K562 (cell line): ENCODE results near the gene MYO18A. TPM values are rescaled to one million over a fixed set of nuclear protein-coding genes. Genes with fewer than 3 reads are reported as not detected.

Experiments
- ATAC-seq: fragments of 200-7000 bp; cut with Tn5 transposase; 3 replicates; pipeline ENCODE4 v1.9.1; 2020; ENCODE audit warnings: moderate library complexity
- BruUV-seq: library from RNA; stranded (reverse); fragments of 400-500 nt; replicated peaks from 2 replicates; lab custom pipeline; 2021; lab: Mats Ljungman, UMichigan
- CTCF ChIA-PET: fragments of 300-600 bp; formaldehyde crosslinking; extraction: SDS; loops from one replicate; lab custom pipeline; 2021; ENCODE audit warnings: low intra/inter-chr PET ratio; lab: Yijun Ruan, JAX
- POLR2A ChIA-PET: fragments of 300-600, 350-650 bp; sonication (Branson Sonifier 250); formaldehyde crosslinking; extraction: SDS; loops from one replicate; lab custom pipeline; 2021; ENCODE audit warnings: antibody characterized with exemption, inconsistent platforms; lab: Yijun Ruan, JAX
- DNase-seq, 4 experiments: peaks; one replicate each; pipeline versions ENCODE4 v3.0.0 to v3.0.0-alpha.2; 2011 to 2018; ENCODE audit warnings: low spot score in 3 of 4, mixed read lengths in 3 of 4; ENCODE audit errors: extremely low read depth in 1 of 4
- FAIRE-seq: peaks from 2 replicates; lab custom pipeline; 2011; peaks lifted over from hg19 to GRCh38; lab: Jason Lieb, UNC
- H2AFZ ChIP-seq: 2 replicates; pipeline ENCODE4 v1.6.0; 2011; ENCODE audit warnings: low read depth, low read length, control low read depth, inconsistent platforms
- H3K27ac ChIP-seq: fragments of 200-600 bp; 3 replicates; pipeline ENCODE4 v1.8.0; 2011; ENCODE audit warnings: low read depth, mild to moderate bottlenecking, control low read depth, inconsistent platforms, low read length, moderate library complexity, mixed read lengths; ENCODE audit errors: extremely low read depth
- H3K27me3 ChIP-seq, 2 experiments: fragments of 300-600 bp in 1 of 2; 2 replicates in 1 of 2; 3 replicates in 1 of 2; pipeline versions ENCODE4 v1.6.0 to v1.8.0; 2011; ENCODE audit warnings: inconsistent platforms in 2 of 2, low read length in 2 of 2, mild to moderate bottlenecking in 1 of 2, mixed read lengths in 1 of 2, moderate library complexity in 1 of 2; ENCODE audit not compliant: control insufficient read depth in 2 of 2, insufficient read depth in 2 of 2
- H3K36me3 ChIP-seq: fragments of 300-600 bp; 3 replicates; pipeline ENCODE4 v1.8.0; 2011; ENCODE audit warnings: mild to moderate bottlenecking, low read length, inconsistent platforms; ENCODE audit not compliant: control insufficient read depth, insufficient read depth
- H3K4me1 ChIP-seq, 2 experiments: fragments of 200-600 bp in 1 of 2; replicated peaks in 1 of 2; 2 replicates in 1 of 2; 3 replicates in 1 of 2; pipeline versions ENCODE4 v1.5.1 to v1.8.0; 2011; ENCODE audit warnings: inconsistent platforms in 2 of 2, low read length in 2 of 2, mild to moderate bottlenecking in 1 of 2, mixed read lengths in 1 of 2, moderate library complexity in 1 of 2; ENCODE audit not compliant: control insufficient read depth in 2 of 2, insufficient read depth in 2 of 2
- H3K4me2 ChIP-seq: 2 replicates; pipeline ENCODE4 v1.6.1; 2011; ENCODE audit warnings: low read length, control low read depth, inconsistent platforms, mixed read lengths; ENCODE audit not compliant: insufficient read depth
- H3K4me3 ChIP-seq: fragments of 200-600 bp; sonication (generic), shearing (Covaris generic); 2 replicates; pipeline ENCODE4 v1.5.1; 2016; ENCODE audit warnings: control low read depth, inconsistent platforms
- H3K79me2 ChIP-seq: fragments of 200-600 bp; 3 replicates; pipeline ENCODE4 v1.8.0; 2011; ENCODE audit warnings: low read length, inconsistent platforms; ENCODE audit not compliant: control insufficient read depth, insufficient read depth
- H3K9ac ChIP-seq, 2 experiments: 2 replicates each; pipeline versions ENCODE4 v1.6.0 to v1.6.1; 2011; ENCODE audit warnings: low read depth in 2 of 2, low read length in 2 of 2, control low read depth in 1 of 2, inconsistent platforms in 1 of 2, mild to moderate bottlenecking in 1 of 2, mixed read lengths in 1 of 2; ENCODE audit not compliant: insufficient read depth in 1 of 2
- H3K9me1 ChIP-seq: one replicate; pipeline ENCODE4 v1.6.0; 2011; ENCODE audit warnings: inconsistent platforms, mild to moderate bottlenecking, low read length, moderate library complexity; ENCODE audit not compliant: control insufficient read depth, insufficient read depth
- H3K9me3 ChIP-seq: replicated peaks from 2 replicates; pipeline ENCODE4 v1.5.1; 2011; ENCODE audit warnings: low read depth, low read length, inconsistent platforms; ENCODE audit not compliant: control insufficient read depth, insufficient read depth
- H4K20me1 ChIP-seq: replicated peaks from 2 replicates; pipeline ENCODE4 v1.6.1; 2011; ENCODE audit warnings: low read length, inconsistent platforms, mixed read lengths; ENCODE audit not compliant: control insufficient read depth, insufficient read depth
- IRF9 ChIP-seq: fragments of 450-650 bp; IDR thresholded peaks from 2 replicates; pipeline ENCODE4 v1.6.1; 2016; ENCODE audit warnings: missing biosample characterization, missing genetic modification characterization
- PML ChIP-seq: IDR thresholded peaks from 2 replicates; pipeline ENCODE4 v1.6.1; 2012; ENCODE audit warnings: low read length, inconsistent platforms
- POLR2H ChIP-seq: IDR thresholded peaks from 2 replicates; pipeline ENCODE4 v1.6.1; 2016; ENCODE audit warnings: missing genetic modification characterization, low read depth, mild to moderate bottlenecking, control low read depth, missing compliant biosample characterization, moderate library complexity
- RFX1 ChIP-seq: fragments of 450-650 bp; IDR thresholded peaks from 2 replicates; pipeline ENCODE4 v1.6.1; 2016; ENCODE audit warnings: mild to moderate bottlenecking, moderate library complexity
- ZMIZ1 ChIP-seq, 2 experiments: fragments of 150-350 bp in 1 of 2; IDR thresholded peaks; 2 replicates each; pipeline ENCODE4 v1.6.1; 2012 to 2016; ENCODE audit warnings: low read depth in 2 of 2, low read length in 2 of 2, mild to moderate bottlenecking in 1 of 2, moderate library complexity in 1 of 2
- WGBS: fragments of 100-300 bp; shearing (Covaris generic); methylation state at CpG from one replicate; pipeline ENCODE4 v1.1.6; 2016; ENCODE audit warnings: low coverage, mixed read lengths; ENCODE audit not compliant: insufficient coverage; ENCODE audit errors: missing lambda C conversion rate; 5-methylcytosine and 5-hydroxymethylcytosine counted together
- in situ Hi-C: fragments of 300-500 bp; cut with MboI; formaldehyde crosslinking; loops from 4 replicates; pipeline ENCODE4 v1.15.0; 2018; ENCODE audit warnings: inconsistent platforms, mixed read lengths
- intact Hi-C: fragments of 100-400 bp; cut with micrococcal nuclease; formaldehyde crosslinking; loops from 2 replicates; pipeline ENCODE4 v1.14.2; 2022
- polyA plus RNA-seq, 8 experiments: library from polyadenylated mRNA; depleted of rRNA in 4 of 8; stranded (reverse) in 5 of 8; unstranded in 3 of 8; fragments of >200 nt; fragmentation: Nextera tagmentation in 2 of 8; fragmentation: Illumina TruSeq in 1 of 8; extraction: Ambion mirVana in 2 of 8; extraction: Trizol in 1 of 8; gene quantifications; 2 replicates each; pipeline versions ENCODE4 v1.2.1 to v1.2.3, GENCODE V29; 2011 to 2014; ENCODE audit warnings: inconsistent platforms in 1 of 8, missing spikeins in 1 of 8
- total RNA-seq, 7 experiments: library from RNA; depleted of rRNA in 6 of 7; stranded (reverse); fragments of >200 nt in 6 of 7; fragmentation: Illumina TruSeq in 2 of 7; extraction: Trizol in 2 of 7; gene quantifications; 2 replicates each; pipeline versions ENCODE4 v1.2.1 to v1.2.3, GENCODE V29; 2011 to 2021; ENCODE audit warnings: low replicate concordance in 1 of 7
- TF ChIP-seq, protein P1 (sequence below): fragments of 250-450 bp; sonication (Bioruptor Pico); IDR thresholded peaks from 2 replicates; pipeline ENCODE4 v1.4.0; 2020; ENCODE audit warnings: borderline replicate concordance

The MYO18A gene
- total and polyA plus RNA-seq, 9 of the 15 experiments (the other 6 are each of a cell fraction or from before 2014, with no cell fraction given): 2.5 to 65.4 (median 17.1) TPM

DNA sequence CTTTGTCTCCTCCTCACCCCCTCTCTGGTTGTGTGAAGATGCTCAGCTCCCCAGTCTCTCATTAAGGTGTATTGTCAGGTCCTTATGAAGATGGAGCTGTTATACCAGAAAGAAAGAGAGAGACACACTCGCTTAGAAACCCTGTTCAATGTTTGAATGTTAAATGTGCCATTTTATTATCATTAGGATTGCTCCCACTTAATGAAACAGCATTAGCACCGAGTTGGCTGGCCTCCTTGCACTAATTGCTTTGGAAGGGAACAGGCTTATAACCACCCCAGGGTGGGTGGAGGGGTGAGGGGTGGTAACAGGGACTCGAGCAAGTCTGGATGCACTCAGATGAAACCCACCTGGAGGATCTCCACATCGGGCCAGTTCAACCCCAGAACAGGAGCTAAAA lies 122.8 kb downstream of the MYO18A start (continued):
- TF ChIP-seq, protein P1, sequence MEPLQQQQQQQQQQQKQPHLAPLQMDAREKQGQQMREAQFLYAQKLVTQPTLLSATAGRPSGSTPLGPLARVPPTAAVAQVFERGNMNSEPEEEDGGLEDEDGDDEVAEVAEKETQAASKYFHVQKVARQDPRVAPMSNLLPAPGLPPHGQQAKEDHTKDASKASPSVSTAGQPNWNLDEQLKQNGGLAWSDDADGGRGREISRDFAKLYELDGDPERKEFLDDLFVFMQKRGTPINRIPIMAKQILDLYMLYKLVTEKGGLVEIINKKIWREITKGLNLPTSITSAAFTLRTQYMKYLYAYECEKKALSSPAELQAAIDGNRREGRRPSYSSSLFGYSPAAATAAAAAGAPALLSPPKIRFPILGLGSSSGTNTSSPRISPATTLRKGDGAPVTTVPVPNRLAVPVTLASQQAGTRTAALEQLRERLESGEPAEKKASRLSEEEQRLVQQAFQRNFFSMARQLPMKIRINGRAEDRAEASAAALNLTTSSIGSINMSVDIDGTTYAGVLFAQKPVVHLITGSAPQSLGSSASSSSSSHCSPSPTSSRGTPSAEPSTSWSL (CRISPR knock-in tag): no peak
- TF ChIP-seq PML (no peak), POLR2H (tag) (no peak), IRF9 (tag) (no peak)

GRCh38 chr17:29054835-29055234 lies 125.4 kb downstream of the MYO18A start:
- no peaks in the 10 kb centered on the region; a peak in 1 of 5 replicates for H3K4me1 ChIP-seq
- no peak overlapping the region for H3K4me2 ChIP-seq
- CTCF ChIA-PET: no interaction called here
- intact Hi-C loops: no loop called here
- no TSS peak for BruUV-seq
- H3K9me3 ChIP-seq: no peaks in the 10 kb centered on the region
- H2AFZ ChIP-seq: no peak overlapping the region
- peak; percentile 22; the same call in 1 of the 2 replicates for TF ChIP-seq RFX1
- no peak for TF ChIP-seq ZMIZ1 (IDR thresholded peaks at IDR 0.05; ENCODE audit: low read depth in 2 of 2, low read length in 2 of 2)
- H3K36me3 ChIP-seq: no peaks in the 10 kb centered on the region
- no peak for ATAC-seq
- no peak for FAIRE-seq
- no peaks in the 10 kb centered on the region for H3K9me1 ChIP-seq
- peaks cover 49 to 72% of the 10 kb centered on the region in 2 experiments for H3K27me3 ChIP-seq
- no peak overlapping the region for H3K4me3 ChIP-seq
- peaks cover 11% of the 10 kb centered on the region; the same call in 1 of the 2 replicates for H4K20me1 ChIP-seq
- no peaks in the 10 kb centered on the region for H3K79me2 ChIP-seq
- H3K27ac ChIP-seq: no peak overlapping the region
- 4% methylated on average over 10 of the region's 10 CpGs for WGBS
- in situ Hi-C loops: no loop called here
- no peak overlapping the region for H3K9ac ChIP-seq
- no peak for DNase-seq
- POLR2A ChIA-PET: interaction anchor here (0.5 to 1.0 kb wide), 2 partner anchors 16 to 75 kb away, joined by 3 to 4 read pairs; no protein-coding TSS in a partner anchor
